ENCODE measurements around the gene CEP97. TPM values are rescaled to one million over a fixed set of nuclear protein-coding genes. Genes with fewer than 3 reads are reported as not detected.
"Not testable (repeated sequence)": the region's sequence is repeated elsewhere in the genome, so short reads cannot be mapped to it uniquely, and the experiment has no call there.

The CEP97 gene
- total RNA-seq, 1 experiment from 2014 or later, result 11.5 TPM

DNA sequence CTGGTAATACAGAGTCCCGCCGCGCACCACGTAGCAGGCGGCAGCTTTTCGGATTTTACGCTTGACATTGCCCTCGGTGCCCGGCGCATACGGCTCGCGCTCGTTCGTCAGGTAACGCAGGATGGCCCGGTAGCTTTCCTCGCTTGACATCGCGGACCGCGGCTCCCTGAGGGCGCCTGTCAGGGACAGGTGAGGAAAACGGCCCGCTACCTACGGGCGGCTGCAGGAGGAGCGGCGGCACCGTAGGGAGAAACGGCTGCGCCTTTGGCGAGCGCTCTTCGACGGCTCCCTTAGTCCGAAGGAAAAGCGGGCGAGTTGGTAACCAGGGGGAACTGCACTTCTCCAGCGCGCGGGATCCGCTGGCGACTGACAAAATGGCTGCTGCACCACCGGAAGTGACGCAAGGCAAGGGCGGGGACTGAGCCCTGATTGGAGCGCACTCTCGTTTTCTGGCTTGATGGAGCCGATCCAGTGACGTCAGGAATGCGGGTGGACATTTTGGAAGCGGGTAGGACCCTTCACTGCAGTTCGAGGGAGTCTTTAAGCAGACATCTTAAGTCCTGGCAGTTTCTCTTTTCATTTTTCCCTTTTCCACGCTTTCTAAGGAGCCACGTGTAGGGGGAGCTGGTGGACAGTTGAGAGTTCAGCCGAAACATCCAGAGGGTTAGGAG, 47.5 kb upstream of the CEP97 start, which contains the start of gene ZBTB11:
Gene ZBTB11, minus strand, starts transcription at position 368 of the 671 bp plus-strand sequence. Its CDS starts 218 bp downstream, at position 150.
- CTCF ChIA-PET, result interaction anchor here (0.5 to 2.4 kb wide), 14 partner anchors 8 to 1793 kb away, joined by 3 to 16 read pairs (median 4); partner anchors contain the start of genes CEP97, PCNP and RPL24
- BruUV-seq (replicated peaks), result no TSS peak

DNA sequence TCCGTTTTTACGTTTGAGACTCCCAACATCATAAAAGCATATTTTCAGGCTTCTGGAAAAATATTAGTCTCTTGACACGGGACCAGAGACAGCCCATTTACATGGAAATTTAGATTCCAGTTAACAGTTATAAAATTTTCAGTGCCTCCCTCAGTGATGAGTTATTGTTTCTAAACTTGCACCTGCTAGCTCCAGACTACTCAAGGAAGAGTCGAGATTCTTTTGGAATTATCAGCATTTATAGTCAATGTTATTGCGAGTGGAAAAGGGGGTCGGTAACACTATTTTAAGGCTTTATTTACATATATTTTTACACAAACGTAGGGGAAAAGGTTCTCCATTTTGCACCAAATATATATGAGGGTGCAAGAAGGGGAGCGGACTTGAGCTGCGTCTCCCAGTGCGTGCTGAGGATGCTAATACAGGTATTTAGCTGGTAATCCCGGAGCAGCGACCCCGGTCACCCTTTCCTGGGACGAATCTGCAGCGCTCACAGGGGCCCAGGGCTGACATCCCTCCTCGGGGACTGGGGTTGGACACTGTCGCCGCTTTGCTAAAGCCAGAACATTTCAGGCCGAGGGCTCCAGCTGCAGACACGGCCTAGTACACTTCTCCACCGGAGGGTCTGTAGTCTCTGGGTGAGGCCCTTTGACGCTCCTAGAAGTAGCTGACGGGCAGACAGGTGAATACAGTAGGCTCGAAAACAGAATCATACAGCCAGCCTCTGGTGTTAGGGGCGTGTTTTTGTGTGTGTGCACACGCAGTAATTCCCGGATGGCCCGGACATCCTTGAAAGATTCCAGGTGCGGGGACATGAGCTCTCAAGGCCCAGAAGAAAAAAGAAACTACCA, 46.8 kb upstream of the CEP97 start:
- BruUV-seq (replicated peaks), result TSS peak; percentile 53
- no peak for TF ChIP-seq CTCF (IDR thresholded peaks at IDR 0.05; ENCODE audit: unreplicated experiment)
- intact Hi-C loops (cut with micrococcal nuclease), result loop anchor here (1.0 to 2.0 kb wide), 3 partner anchors 9 to 103 kb away; partner anchors contain the start of genes CEP97, PCNP and RPL24
- Mint-ChIP-seq H3K27ac (ENCODE audit: low read depth, unreplicated experiment) (peak overlapping the region; percentile 93), H3K4me1 (ENCODE audit: insufficient read depth, unreplicated experiment) (peaks cover 31% of the 10 kb centered on the region), H3K27me3 (ENCODE audit: insufficient read depth, unreplicated experiment) (no peaks in the 10 kb centered on the region), H3K4me3 (ENCODE audit: unreplicated experiment) (peak overlapping the region; percentile 82), H3K36me3 (ENCODE audit: insufficient read depth, unreplicated experiment) (peaks cover 55% of the 10 kb centered on the region), H3K9me3 (ENCODE audit: unreplicated experiment) (no peaks in the 10 kb centered on the region)
- ChIA-PET POLR2A (interaction anchor here (0.5 to 7.4 kb wide), 16 partner anchors 9 to 1836 kb away, joined by 3 to 180 read pairs (median 5); partner anchors contain the start of genes CEP97, PCNP and RPL24), CTCF (interaction anchor here (0.7 to 2.0 kb wide), 9 partner anchors 9 to 104 kb away, joined by 3 to 9 read pairs (median 6); partner anchors contain the start of genes PCNP and RPL24)
- DNase-seq (ENCODE audit: unreplicated experiment), result no peak

More for the DNA sequence above, 47.5 kb upstream of the CEP97 start, which contains the start of gene ZBTB11:
- POLR2A ChIA-PET, result interaction anchor here (0.5 to 7.4 kb wide), 30 partner anchors 9 to 1836 kb away, joined by 3 to 180 read pairs (median 5); partner anchors contain the start of genes CEP97, NFKBIZ, PCNP and RPL24
- intact Hi-C loops (cut with micrococcal nuclease), result loop anchor here (1.0 to 2.0 kb wide), 3 partner anchors 9 to 102 kb away; partner anchors contain the start of genes CEP97, PCNP and RPL24
- H3K9me3 Mint-ChIP-seq (ENCODE audit: unreplicated experiment), result no peaks in the 10 kb centered on the region
- peak within 1 kb of the TSS; percentile 82 for H3K4me3 Mint-ChIP-seq (ENCODE audit: unreplicated experiment)
- H3K27ac Mint-ChIP-seq (ENCODE audit: low read depth, unreplicated experiment), result peak within 1 kb of the TSS; percentile 93
- DNase-seq (ENCODE audit: unreplicated experiment), result peak; percentile 100
- H3K36me3 Mint-ChIP-seq (ENCODE audit: insufficient read depth, unreplicated experiment), result peaks cover 47% of the 10 kb centered on the region
- H3K4me1 Mint-ChIP-seq (ENCODE audit: insufficient read depth, unreplicated experiment), result peaks cover 35% of the 10 kb centered on the region
- H3K27me3 Mint-ChIP-seq (ENCODE audit: insufficient read depth, unreplicated experiment), result no peaks in the 10 kb centered on the region
- TF ChIP-seq CTCF (IDR thresholded peaks at IDR 0.05; ENCODE audit: unreplicated experiment), result peak; percentile 36

DNA sequence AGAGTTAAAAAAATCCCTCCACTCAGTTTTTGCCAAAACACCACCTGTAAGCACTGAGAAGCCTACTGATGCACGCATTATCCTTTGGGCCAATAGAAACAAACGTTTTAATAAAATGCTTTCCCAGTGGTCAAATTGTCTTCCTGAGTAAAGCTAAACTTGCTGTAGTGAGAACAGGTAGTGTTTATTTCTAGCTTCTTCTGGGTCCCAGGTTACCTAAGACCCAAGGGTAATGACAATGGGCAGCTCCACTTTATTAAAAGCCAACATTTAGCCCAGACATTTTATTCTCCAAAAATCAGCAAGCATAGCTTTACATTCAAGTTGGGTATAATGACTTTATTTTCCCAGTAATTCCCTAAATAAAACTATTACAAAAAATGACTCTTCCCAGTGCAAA, 45.6 kb upstream of the CEP97 start:
- BruUV-seq (replicated peaks); H3K9me3 Mint-ChIP-seq (ENCODE audit: unreplicated experiment); H3K27ac Mint-ChIP-seq (ENCODE audit: low read depth, unreplicated experiment); intact Hi-C loops (cut with micrococcal nuclease); DNase-seq (ENCODE audit: unreplicated experiment); H3K27me3 Mint-ChIP-seq (ENCODE audit: insufficient read depth, unreplicated experiment); H3K4me3 Mint-ChIP-seq (ENCODE audit: unreplicated experiment): not testable (repeated sequence)
- Mint-ChIP-seq H3K36me3 (ENCODE audit: insufficient read depth, unreplicated experiment) (peaks cover 67% of the 10 kb centered on the region), H3K4me1 (ENCODE audit: insufficient read depth, unreplicated experiment) (peaks cover 26% of the 10 kb centered on the region)
- POLR2A ChIA-PET, result interaction anchor here (0.6 to 7.4 kb wide), 10 partner anchors 8 to 186 kb away, joined by 3 to 180 read pairs (median 9); partner anchors contain the start of genes CEP97, PCNP and RPL24
- CTCF ChIA-PET, result interaction anchor here (0.7 to 2.0 kb wide), 3 partner anchors 13 to 29 kb away, joined by 5 to 6 read pairs (median 6); no protein-coding TSS in a partner anchor

- no peak for TF ChIP-seq CTCF (IDR thresholded peaks at IDR 0.05; ENCODE audit: unreplicated experiment)
- Mint-ChIP-seq H3K36me3 (ENCODE audit: insufficient read depth, unreplicated experiment) (peaks cover 83% of the 10 kb centered on the region), H3K9me3 (ENCODE audit: unreplicated experiment) (no peaks in the 10 kb centered on the region), H3K27ac (ENCODE audit: low read depth, unreplicated experiment) (no peak overlapping the region), H3K4me3 (ENCODE audit: unreplicated experiment) (no peak overlapping the region), H3K4me1 (ENCODE audit: insufficient read depth, unreplicated experiment) (peaks cover 20% of the 10 kb centered on the region), H3K27me3 (ENCODE audit: insufficient read depth, unreplicated experiment) (no peaks in the 10 kb centered on the region)
- ChIA-PET POLR2A (interaction anchor here (0.9 to 1.2 kb wide), 3 partner anchors 28 to 107 kb away, joined by 3 to 5 read pairs (median 4); partner anchors contain the start of gene PCNP), CTCF (interaction anchor here (0.9 to 1.3 kb wide), 3 partner anchors 15 to 27 kb away, joined by 4 to 7 read pairs (median 4); no protein-coding TSS in a partner anchor)
- no peak for DNase-seq (ENCODE audit: unreplicated experiment)
- intact Hi-C loops (cut with micrococcal nuclease), result no loop called here
- BruUV-seq (replicated peaks), result no TSS peak
Measured at GRCh38 chr3:101680466-101680865, 43.9 kb upstream of the CEP97 start.
